Measurements from ENCODE around the gene KLF17.

The KLF17 gene

DNA sequence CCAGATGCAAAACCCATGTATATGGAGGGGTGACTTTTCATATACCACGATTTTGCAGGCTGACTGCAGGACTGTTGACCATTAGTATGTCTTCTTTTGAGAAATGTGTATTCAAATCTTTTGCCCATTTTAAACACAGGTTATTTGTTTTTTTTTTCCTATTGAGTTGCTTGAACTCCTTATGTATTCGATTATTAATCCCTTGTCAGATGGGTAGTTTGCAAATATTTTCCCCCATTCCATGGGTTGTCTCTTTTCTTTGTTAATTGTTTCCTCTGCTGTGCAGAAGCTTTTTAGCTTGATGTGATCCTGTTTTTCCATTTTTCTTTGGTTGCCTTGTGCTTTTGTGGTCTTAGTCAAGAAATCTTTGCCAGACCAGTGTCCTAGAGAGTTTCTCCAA, 24.6 kb upstream of the KLF17 start:
- TF ChIP-seq, protein P1, sequence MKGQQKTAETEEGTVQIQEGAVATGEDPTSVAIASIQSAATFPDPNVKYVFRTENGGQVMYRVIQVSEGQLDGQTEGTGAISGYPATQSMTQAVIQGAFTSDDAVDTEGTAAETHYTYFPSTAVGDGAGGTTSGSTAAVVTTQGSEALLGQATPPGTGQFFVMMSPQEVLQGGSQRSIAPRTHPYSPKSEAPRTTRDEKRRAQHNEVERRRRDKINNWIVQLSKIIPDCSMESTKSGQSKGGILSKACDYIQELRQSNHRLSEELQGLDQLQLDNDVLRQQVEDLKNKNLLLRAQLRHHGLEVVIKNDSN (IDR thresholded peaks at IDR 0.05) = no peak
- TF ChIP-seq EGR1 (IDR thresholded peaks at IDR 0.05) = no peak
- no peak for TF ChIP-seq CEBPB (IDR thresholded peaks at IDR 0.05)
- TF ChIP-seq EP300 (IDR thresholded peaks at IDR 0.05; ENCODE audit: borderline replicate concordance) = no peak
- TF ChIP-seq FOXM1 (IDR thresholded peaks at IDR 0.05; ENCODE audit: borderline replicate concordance, low read depth) = no peak
- no peak for TF ChIP-seq RAD21 (IDR thresholded peaks at IDR 0.05; ENCODE audit: low read depth)
- TF ChIP-seq, protein P2, sequence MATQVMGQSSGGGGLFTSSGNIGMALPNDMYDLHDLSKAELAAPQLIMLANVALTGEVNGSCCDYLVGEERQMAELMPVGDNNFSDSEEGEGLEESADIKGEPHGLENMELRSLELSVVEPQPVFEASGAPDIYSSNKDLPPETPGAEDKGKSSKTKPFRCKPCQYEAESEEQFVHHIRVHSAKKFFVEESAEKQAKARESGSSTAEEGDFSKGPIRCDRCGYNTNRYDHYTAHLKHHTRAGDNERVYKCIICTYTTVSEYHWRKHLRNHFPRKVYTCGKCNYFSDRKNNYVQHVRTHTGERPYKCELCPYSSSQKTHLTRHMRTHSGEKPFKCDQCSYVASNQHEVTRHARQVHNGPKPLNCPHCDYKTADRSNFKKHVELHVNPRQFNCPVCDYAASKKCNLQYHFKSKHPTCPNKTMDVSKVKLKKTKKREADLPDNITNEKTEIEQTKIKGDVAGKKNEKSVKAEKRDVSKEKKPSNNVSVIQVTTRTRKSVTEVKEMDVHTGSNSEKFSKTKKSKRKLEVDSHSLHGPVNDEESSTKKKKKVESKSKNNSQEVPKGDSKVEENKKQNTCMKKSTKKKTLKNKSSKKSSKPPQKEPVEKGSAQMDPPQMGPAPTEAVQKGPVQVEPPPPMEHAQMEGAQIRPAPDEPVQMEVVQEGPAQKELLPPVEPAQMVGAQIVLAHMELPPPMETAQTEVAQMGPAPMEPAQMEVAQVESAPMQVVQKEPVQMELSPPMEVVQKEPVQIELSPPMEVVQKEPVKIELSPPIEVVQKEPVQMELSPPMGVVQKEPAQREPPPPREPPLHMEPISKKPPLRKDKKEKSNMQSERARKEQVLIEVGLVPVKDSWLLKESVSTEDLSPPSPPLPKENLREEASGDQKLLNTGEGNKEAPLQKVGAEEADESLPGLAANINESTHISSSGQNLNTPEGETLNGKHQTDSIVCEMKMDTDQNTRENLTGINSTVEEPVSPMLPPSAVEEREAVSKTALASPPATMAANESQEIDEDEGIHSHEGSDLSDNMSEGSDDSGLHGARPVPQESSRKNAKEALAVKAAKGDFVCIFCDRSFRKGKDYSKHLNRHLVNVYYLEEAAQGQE (IDR thresholded peaks at IDR 0.05; ENCODE audit: low read depth) = no peak
- TF ChIP-seq, protein P3, sequence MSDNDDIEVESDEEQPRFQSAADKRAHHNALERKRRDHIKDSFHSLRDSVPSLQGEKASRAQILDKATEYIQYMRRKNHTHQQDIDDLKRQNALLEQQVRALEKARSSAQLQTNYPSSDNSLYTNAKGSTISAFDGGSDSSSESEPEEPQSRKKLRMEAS (IDR thresholded peaks at IDR 0.05) = no peak
- TF ChIP-seq NFIC (IDR thresholded peaks at IDR 0.05) = no peak
- no peak for TF ChIP-seq TCF12 (IDR thresholded peaks at IDR 0.05; ENCODE audit: low read depth)
- no peak for TF ChIP-seq CREB1 (IDR thresholded peaks at IDR 0.05; ENCODE audit: low read depth)
- TF ChIP-seq YY1 (IDR thresholded peaks at IDR 0.05; ENCODE audit: low read depth) = no peak
- TF ChIP-seq TEAD4 (IDR thresholded peaks at IDR 0.05) = no peak
- TF ChIP-seq TAF1 (IDR thresholded peaks at IDR 0.05; ENCODE audit: low read depth) = no peak
- TF ChIP-seq ZBTB7A (IDR thresholded peaks at IDR 0.05; ENCODE audit: low read depth) = no peak

DNA sequence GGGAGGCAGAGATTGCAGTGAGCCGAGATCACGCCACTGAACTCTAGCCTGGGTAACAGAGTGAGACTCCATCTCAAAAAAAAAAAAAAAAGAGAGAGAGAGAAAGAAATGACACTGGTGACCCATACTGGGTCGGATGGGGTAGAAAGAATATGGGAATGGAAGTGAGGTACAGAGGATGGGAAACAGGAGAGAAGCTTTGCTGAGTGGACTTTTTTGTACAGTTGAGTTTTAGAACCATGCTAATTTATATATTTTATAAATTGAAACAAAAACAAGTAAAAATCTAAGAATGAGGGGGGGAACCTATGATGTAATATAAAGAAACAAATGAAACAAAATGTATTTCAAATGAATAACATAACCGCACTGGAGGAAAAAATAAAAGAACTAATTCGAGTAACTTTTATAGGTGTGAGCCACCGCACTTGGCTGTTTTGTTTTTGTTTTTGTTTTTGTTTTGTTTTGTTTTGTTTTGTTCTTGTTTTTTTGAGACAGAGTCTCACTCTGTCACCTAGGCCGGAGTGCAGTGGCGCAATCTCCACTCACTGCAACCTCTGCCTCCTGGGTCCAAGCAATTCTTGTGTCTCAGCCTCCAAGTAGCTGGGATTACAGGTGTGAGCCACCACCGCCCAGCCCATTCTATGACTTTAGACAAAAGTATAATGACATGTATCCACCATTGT, 18.3 kb upstream of the KLF17 start:
- TF ChIP-seq FOXM1 (IDR thresholded peaks at IDR 0.05; ENCODE audit: borderline replicate concordance, low read depth) (no peak), NFIC (IDR thresholded peaks at IDR 0.05) (no peak), TAF1 (IDR thresholded peaks at IDR 0.05; ENCODE audit: low read depth) (no peak), CREB1 (IDR thresholded peaks at IDR 0.05; ENCODE audit: low read depth) (no peak), CEBPB (IDR thresholded peaks at IDR 0.05) (no peak), ZBTB7A (IDR thresholded peaks at IDR 0.05; ENCODE audit: low read depth) (no peak), EP300 (IDR thresholded peaks at IDR 0.05; ENCODE audit: borderline replicate concordance) (no peak), YY1 (IDR thresholded peaks at IDR 0.05; ENCODE audit: low read depth) (no peak), RAD21 (IDR thresholded peaks at IDR 0.05; ENCODE audit: low read depth) (no peak)
- TF ChIP-seq, protein P1 (IDR thresholded peaks at IDR 0.05) = no peak
- TF ChIP-seq, protein P2 (IDR thresholded peaks at IDR 0.05; ENCODE audit: low read depth) = no peak

DNA sequence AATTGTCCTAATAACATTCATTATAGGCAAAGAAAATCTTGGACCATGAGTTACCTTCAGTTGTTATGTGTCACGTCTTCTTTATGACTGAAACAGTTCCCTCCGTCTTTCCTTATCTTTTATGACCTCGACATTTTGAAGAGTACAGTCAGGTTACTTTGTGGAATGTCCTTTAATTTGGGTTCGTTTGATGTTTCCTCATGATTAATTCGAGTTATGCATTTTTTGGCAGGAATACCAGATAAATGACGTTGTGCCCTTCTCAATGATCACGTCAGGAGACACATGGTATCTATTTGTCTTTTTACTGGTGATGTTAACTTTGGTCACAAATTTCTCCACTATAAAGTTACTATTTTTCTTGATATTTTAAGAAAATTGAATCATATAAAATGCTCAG, 17.3 kb upstream of the KLF17 start:
- TF ChIP-seq FOXM1 (IDR thresholded peaks at IDR 0.05; ENCODE audit: borderline replicate concordance, low read depth) = no peak
- TF ChIP-seq TAF1 (IDR thresholded peaks at IDR 0.05; ENCODE audit: low read depth) = no peak
- no peak for TF ChIP-seq YY1 (IDR thresholded peaks at IDR 0.05; ENCODE audit: low read depth)
- no peak for TF ChIP-seq TEAD4 (IDR thresholded peaks at IDR 0.05)
- TF ChIP-seq EGR1 (IDR thresholded peaks at IDR 0.05) = no peak
- TF ChIP-seq CEBPB (IDR thresholded peaks at IDR 0.05) = no peak
- TF ChIP-seq, protein P3 (IDR thresholded peaks at IDR 0.05) = no peak
- no peak for TF ChIP-seq NFIC (IDR thresholded peaks at IDR 0.05)
- no peak for TF ChIP-seq ZBTB7A (IDR thresholded peaks at IDR 0.05; ENCODE audit: low read depth)
- no peak for TF ChIP-seq CREB1 (IDR thresholded peaks at IDR 0.05; ENCODE audit: low read depth)
- TF ChIP-seq, protein P2 (IDR thresholded peaks at IDR 0.05; ENCODE audit: low read depth) = no peak
- no peak for TF ChIP-seq EP300 (IDR thresholded peaks at IDR 0.05; ENCODE audit: borderline replicate concordance)
